ENCODE measurements around the gene PNKP.

DNA sequence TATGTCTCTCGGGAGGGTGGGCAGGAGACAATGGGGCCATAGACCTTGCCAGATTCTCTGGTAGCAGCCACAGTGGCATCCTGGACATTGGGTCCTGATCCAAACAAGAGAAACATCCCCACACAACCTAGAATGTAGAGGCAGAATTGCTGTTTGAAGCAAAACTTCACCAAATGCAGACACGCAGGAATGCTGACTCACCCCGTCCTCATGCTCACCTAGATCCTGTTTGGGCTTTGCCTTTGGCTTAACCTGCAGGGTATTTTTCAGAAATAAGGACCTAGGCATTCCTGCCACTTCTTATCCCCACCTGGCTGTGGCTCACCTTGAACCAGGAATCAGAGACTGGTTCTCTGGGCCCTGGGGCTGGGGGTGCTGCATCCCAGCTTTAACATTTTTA is 17.4 kb upstream of the PNKP start:
- TF ChIP-seq, protein P1, sequence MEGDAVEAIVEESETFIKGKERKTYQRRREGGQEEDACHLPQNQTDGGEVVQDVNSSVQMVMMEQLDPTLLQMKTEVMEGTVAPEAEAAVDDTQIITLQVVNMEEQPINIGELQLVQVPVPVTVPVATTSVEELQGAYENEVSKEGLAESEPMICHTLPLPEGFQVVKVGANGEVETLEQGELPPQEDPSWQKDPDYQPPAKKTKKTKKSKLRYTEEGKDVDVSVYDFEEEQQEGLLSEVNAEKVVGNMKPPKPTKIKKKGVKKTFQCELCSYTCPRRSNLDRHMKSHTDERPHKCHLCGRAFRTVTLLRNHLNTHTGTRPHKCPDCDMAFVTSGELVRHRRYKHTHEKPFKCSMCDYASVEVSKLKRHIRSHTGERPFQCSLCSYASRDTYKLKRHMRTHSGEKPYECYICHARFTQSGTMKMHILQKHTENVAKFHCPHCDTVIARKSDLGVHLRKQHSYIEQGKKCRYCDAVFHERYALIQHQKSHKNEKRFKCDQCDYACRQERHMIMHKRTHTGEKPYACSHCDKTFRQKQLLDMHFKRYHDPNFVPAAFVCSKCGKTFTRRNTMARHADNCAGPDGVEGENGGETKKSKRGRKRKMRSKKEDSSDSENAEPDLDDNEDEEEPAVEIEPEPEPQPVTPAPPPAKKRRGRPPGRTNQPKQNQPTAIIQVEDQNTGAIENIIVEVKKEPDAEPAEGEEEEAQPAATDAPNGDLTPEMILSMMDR (IDR thresholded peaks at IDR 0.05 in 2 of 3, conservative IDR thresholded peaks at IDR 0.05 in 1 of 3; ENCODE audit: insufficient read depth in 2 of 3, low read depth in 1 of 3, low read length in 3 of 3), result no peak
- TF ChIP-seq ZFP1 (CRISPR knock-in tag; IDR thresholded peaks at IDR 0.05), result no peak
- no peak for TF ChIP-seq SRSF9 (IDR thresholded peaks at IDR 0.05; ENCODE audit: borderline replicate concordance, low read depth, low read length)
- no peak for TF ChIP-seq ZFP30 (CRISPR knock-in tag; IDR thresholded peaks at IDR 0.05; ENCODE audit: borderline replicate concordance)
- no peak for TF ChIP-seq TRIM24 (IDR thresholded peaks at IDR 0.05)
- TF ChIP-seq, protein P2, sequence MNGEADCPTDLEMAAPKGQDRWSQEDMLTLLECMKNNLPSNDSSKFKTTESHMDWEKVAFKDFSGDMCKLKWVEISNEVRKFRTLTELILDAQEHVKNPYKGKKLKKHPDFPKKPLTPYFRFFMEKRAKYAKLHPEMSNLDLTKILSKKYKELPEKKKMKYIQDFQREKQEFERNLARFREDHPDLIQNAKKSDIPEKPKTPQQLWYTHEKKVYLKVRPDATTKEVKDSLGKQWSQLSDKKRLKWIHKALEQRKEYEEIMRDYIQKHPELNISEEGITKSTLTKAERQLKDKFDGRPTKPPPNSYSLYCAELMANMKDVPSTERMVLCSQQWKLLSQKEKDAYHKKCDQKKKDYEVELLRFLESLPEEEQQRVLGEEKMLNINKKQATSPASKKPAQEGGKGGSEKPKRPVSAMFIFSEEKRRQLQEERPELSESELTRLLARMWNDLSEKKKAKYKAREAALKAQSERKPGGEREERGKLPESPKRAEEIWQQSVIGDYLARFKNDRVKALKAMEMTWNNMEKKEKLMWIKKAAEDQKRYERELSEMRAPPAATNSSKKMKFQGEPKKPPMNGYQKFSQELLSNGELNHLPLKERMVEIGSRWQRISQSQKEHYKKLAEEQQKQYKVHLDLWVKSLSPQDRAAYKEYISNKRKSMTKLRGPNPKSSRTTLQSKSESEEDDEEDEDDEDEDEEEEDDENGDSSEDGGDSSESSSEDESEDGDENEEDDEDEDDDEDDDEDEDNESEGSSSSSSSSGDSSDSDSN (IDR thresholded peaks at IDR 0.05; ENCODE audit: borderline replicate concordance in 1 of 2, low read depth in 2 of 2, low read length in 2 of 2), result no peak
- TF ChIP-seq YY1 (IDR thresholded peaks at IDR 0.05; ENCODE audit: borderline replicate concordance in 1 of 3, control insufficient read depth in 1 of 3, extremely low read depth in 1 of 3, insufficient read depth in 3 of 3, insufficient read length in 1 of 3, insufficient replicate concordance in 2 of 3, low read depth in 1 of 3, low read length in 2 of 3), result no peak
